Suppressor macrophage (primary cell): ENCODE measurements around the gene SYNPO2L.
"Not testable (repeated sequence)": the region's sequence is repeated elsewhere in the genome, so short reads cannot be mapped to it uniquely, and the experiment has no call there.

Source experiments
- DNase-seq, 4 experiments: peaks; one replicate each; pipeline ENCODE4 v3.0.0-alpha.2; 2020 to 2022
- total RNA-seq, 17 experiments: gene quantifications; one replicate each; lab custom pipeline; 2026; ENCODE audit warnings: mixed read lengths in 6 of 17, inconsistent platforms in 3 of 17; lab: John Stamatoyannopoulos, UW

The SYNPO2L gene, protein sequence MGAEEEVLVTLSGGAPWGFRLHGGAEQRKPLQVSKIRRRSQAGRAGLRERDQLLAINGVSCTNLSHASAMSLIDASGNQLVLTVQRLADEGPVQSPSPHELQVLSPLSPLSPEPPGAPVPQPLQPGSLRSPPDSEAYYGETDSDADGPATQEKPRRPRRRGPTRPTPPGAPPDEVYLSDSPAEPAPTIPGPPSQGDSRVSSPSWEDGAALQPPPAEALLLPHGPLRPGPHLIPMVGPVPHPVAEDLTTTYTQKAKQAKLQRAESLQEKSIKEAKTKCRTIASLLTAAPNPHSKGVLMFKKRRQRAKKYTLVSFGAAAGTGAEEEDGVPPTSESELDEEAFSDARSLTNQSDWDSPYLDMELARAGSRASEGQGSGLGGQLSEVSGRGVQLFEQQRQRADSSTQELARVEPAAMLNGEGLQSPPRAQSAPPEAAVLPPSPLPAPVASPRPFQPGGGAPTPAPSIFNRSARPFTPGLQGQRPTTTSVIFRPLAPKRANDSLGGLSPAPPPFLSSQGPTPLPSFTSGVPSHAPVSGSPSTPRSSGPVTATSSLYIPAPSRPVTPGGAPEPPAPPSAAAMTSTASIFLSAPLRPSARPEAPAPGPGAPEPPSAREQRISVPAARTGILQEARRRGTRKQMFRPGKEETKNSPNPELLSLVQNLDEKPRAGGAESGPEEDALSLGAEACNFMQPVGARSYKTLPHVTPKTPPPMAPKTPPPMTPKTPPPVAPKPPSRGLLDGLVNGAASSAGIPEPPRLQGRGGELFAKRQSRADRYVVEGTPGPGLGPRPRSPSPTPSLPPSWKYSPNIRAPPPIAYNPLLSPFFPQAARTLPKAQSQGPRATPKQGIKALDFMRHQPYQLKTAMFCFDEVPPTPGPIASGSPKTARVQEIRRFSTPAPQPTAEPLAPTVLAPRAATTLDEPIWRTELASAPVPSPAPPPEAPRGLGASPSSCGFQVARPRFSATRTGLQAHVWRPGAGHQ
- total RNA-seq, result 0 to 3.1 (median 0) reads per million in 17 experiments

DNA sequence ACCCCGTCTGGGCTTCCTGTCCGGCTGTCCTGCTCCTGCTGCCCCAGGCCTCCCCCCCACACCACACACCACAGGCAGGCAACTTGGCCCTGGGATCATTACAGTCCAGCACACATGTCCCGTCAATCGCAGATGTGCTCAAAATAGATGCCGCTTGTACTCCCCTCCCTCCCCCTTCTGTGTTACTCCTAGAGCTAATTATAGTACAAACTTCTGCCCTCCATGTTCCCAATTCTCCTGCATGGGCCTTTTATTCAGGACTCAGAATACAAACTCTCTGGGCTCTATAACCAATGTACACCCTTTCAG is at the start of gene SYNPO2L:
Gene SYNPO2L, minus strand, starts transcription at position 40 of the 309 bp plus-strand sequence. CDS start 107 bp downstream, outside the sequence.
- no peak for DNase-seq

DNA sequence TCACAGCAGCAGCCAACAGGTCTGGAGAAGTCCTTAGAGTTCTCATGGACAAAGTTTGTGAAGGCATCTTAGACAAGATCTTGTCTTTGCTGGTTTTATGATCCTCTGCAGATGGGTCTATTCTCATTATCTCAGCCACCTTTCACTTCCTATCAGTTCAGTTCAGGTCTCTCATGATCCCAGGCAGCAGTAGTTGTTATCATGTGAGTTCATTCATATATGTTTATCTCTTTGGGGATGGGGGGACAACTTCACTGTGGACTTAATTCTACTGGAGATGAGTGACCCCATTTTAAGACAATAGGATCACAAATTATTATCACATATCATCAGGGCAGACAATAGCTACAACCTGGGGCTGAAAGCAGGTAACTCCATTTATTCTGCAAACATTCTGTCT is 48.1 kb upstream of the SYNPO2L start:
- not testable (repeated sequence) for DNase-seq

DNA sequence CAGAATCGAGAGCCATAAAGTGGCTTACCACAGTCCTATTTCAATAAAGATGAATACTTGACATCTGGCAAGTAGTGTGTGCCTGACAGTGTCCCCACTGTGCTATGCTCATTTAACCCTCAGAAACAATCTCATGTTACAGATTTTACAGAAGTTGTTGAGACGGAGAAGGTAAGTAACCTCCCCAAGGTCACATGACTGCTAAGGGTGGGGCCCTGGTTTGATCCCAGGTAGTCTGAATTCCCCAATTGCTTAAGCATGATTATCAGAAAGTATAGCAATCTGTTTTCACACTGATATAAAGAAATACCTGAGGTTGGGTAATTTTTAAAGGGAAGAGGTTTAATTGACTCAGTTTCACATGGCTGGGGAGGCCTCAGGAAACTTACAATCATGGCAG is 43.0 kb upstream of the SYNPO2L start:
- DNase-seq, result not testable (repeated sequence)

DNA sequence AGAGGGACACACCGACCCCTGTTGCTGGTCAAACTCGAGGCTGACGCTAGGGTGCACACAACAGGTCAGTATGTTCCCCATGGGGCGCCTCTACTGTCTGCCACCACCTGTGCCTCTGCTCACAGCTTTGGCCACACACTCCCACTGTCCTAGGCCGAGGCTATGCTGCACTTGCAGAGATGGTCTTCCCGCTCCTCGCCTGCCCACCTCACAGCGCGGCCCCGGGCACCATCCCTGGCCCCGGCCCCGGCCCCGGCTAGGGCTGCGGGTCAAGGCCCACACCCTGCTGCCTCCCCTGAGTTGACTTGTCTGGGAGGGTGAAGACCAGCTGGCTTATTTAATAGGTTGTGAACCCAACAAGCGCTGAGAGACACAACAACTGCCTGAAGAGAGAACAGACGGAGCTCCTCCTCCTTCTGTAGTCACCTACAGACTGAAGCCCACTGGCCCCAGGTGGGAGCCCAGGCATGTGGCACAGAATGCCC is 41.9 kb upstream of the SYNPO2L start, which contains the start of gene AGAP5:
Gene AGAP5, minus strand, starts transcription at position 435 of the 485 bp plus-strand sequence. Its CDS starts 354 bp downstream, at position 81.
- not testable (repeated sequence) for DNase-seq

DNA sequence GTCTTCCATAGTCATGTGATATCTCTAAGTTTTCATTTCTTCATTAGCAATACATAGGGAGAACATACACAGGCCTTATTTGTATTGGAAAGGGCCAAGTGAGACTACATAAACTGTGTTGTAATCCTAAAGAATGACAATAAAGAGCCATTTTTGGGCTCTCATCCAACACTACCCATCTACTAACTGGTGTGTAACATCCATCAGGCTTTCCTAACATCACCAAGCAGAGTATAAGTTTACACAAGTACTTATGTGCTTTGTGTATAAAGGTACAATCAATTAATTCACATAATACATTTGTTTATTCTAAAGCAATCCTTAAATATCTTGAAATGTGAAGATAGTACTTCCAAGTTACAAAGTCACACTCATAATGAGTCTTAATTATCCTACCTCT is 39.5 kb upstream of the SYNPO2L start:
- DNase-seq, result not testable (repeated sequence)

DNA sequence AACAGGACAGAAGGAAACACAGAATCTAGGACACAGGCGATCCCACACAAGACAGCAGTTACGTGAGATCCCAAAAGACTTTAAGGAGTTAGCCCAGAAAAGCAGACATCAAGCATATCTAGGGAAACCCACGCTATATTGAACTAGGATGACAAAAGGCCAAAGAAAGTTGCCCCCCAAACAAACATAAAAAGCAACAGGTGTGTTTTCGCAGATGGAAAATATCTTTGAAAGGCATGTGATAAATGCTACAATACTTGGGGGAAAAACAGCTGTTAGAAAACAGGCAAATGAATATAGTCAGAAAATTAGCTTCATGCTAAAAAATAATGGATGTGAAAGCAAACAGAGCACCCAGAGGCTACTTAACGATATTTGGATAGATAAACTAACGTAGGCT is 34.9 kb upstream of the SYNPO2L start:
- not testable (repeated sequence) for DNase-seq

DNA sequence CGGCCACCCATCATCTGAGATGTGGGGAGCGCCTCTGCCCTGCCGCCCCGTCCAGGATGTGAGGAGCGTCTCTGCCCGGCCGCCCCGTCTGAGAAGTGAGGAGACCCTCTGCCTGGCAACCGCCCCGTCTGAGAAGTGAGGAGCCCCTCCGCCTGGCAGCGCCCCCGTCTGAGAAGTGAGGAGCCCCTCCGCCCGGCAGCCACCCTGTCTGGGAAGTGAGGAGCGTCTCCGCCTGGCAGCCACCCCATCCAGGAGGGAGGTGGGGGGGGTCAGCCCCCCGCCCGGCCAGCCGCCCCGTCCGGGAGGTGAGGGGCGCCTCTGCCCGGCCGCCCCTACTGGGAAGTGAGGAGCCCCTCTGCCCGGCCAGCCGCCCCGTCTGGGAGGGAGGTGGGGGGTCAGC is 33.8 kb upstream of the SYNPO2L start:
- not testable (repeated sequence) for DNase-seq

DNA sequence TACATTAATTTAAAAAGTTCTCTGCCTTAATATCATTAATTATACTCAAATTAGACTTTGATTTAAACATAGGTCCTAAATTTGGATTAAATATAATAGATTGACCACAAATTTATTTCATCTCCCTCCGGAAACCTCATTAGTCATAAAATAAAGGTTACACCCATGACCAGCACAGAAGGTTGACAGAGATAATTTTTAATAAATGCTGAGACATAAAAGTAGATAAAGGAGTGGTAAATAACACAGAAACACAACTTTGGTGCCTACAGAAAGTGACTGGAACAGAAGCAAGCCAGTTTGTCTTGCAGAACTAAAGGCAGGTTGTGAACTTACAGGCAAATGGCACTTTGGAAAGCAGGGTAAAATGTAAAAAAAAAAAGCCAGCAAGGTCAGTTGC is 31.8 kb upstream of the SYNPO2L start:
- not testable (repeated sequence) for DNase-seq

DNA sequence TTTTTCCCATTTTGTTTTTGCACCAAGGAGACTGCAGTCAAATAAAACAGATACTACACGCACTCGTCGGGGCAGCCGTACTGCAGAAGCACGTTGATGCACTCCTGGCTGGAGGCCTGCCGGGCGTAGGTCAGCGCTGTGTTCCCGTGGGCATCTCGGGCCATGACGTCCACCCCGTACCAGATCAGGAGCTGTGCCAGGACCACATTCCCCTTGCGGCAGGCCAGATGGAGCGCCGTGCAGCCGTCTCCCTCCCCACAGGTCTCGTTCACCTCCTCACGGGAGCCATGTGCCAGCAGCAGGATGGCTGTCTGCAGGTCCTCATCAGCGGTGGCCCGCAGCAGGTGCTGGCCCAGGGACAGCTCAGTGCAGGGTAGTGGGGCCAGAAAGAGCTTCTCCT is 18.7 kb upstream of the SYNPO2L start:
- DNase-seq, result not testable (repeated sequence)

DNA sequence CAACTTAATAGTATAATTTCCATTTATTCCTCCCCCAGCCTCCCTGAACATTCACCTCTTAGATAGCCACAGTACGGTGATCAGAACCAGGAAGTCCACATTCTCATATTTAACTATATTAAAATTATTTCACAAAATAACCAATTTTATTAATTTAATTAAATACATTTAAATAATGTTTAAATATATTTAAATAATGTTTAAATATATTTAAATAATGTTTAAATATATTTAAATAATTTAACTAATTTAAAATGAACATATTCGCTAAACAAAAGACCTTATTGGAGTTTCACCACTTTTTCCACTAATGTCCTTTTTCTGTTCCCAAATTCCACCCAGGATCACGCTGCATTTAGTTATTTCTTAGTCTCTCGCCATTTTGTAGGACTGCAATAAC is 12.5 kb upstream of the SYNPO2L start:
- DNase-seq, result not testable (repeated sequence)

DNA sequence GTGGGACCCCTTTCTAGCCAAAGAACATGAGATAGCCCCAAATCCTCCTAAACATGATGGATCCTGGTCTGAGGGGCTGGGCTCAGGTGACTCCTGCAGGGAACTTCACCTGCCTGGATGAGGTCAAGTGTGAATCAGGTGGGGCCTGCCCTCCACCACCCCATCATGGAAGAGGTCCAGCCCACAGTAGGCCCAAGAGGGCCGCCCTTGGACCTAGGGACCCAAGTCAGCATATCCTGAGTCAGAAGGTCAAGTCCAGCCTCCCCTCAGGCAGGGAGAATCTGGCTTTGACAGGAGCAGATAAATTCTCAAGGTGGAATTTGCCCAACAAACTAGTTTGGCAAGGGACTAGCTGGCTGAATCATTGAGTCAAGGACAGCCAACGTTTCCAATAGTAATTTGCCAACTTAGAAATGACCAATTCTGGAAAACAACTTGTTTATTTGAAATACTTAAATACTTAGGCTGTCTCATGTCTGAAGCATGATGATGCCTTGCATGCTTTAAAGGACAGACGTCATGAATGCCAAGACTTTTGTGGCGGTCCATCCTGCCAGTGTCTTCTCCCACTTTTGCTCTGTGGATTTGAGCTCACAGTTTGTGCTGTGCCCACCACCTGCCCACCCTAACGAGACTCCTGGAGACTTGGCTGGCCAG is 10.5 kb upstream of the SYNPO2L start:
- peak in 1 of 4 experiments; percentile 0 for DNase-seq

DNA sequence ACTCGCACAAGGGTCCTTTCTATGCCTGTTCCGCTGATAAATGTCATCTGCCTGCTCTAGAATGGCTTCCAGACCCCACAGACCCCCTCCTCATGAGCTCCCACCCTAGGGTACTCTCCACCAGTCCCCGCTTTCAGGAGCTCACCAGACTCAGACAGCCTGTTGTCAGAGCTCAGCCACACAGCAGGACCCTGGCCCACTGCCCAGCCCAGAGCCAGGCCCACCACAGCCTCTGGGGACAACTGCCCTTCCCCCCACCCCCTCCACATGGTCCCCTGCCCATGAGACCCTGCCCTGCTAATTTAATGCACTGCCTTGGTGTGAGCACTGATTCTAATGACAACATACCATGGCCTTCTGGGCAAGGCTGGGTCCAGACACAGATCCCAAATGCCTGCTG is 9.8 kb upstream of the SYNPO2L start:
- DNase-seq, result not testable (repeated sequence)

DNA sequence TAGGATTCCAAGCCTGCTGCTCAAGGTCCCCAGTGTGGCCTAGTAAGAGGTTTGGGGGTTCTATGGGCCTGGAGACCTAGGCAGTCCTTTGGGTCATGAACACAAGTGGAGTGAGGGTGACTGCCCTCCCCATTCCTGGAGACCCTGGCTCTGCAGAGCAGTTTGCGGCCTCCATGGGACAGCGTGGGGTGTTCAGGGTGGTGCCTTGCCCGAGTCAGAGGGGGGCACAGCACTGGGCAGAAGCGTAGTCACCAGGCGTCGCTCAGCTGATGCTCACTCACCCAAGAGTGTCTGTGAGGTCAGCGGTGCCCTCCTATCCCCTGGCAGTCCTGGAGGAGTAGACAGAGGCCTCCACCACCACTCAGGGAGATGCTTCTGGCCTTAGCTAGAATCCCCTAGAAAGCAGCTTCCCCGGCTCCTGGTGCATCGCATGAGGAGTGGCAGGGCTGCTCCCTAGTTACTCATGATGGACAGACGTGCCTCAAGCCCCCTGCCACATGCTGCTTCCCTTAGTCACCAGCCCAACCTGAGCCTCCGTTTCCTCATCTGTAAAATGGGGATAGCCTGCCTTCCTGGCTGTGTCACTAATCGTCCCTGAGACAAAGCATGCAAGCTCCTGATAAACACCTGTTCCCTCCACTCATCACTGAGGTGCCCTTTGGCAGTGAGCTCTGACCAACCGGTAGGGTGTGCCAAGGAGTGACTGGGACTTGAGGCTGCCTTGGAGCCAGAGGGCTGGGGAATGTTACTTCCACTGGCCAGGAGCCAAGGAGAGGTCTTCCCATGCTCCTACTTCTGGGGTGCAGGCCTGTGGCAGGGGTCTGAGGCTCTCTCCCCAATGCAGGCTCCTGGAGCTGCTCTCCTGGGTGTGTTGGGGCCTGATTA is 8.6 kb upstream of the SYNPO2L start:
- DNase-seq, result not testable (repeated sequence)

DNA sequence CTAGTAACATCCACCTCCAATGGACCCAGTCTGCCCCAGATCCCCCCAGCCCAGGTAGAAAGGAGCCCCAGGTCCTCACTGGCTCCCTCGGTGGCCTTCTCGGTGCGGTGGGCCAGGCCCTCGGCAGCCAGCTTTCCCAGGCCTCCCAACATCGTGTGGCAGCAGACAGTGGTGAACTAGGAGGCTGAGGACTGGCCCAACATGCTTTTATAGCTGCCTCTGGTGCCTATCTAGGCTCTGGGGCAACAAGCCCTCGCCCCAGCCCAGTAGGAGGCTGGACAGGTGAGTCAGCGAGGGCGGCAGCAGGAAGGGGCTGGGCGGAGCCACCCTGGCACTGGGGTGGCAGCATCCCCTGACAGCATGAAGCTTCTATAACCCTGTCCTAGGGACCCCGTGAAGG is 7.8 kb upstream of the SYNPO2L start:
- DNase-seq, result not testable (repeated sequence)

DNA sequence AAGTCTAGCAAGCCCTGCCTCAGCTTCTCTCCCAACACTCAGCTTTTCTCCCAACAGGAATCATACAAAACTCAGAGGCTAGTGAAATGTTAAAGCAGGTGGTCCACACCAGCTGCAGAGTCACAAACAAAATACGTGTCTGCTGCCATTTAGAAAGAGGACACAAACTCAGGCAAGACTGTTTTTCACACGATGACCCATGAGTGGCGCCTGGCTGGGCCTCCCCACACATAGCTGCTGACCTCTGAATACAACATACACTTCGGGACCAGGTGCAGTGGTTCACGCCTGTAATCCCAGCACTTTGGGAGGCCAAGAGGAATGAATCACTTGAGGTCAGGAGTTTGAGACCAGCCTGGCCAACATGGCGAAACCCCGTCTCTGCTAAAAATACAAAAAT is 6.9 kb upstream of the SYNPO2L start:
- DNase-seq, result not testable (repeated sequence)

DNA sequence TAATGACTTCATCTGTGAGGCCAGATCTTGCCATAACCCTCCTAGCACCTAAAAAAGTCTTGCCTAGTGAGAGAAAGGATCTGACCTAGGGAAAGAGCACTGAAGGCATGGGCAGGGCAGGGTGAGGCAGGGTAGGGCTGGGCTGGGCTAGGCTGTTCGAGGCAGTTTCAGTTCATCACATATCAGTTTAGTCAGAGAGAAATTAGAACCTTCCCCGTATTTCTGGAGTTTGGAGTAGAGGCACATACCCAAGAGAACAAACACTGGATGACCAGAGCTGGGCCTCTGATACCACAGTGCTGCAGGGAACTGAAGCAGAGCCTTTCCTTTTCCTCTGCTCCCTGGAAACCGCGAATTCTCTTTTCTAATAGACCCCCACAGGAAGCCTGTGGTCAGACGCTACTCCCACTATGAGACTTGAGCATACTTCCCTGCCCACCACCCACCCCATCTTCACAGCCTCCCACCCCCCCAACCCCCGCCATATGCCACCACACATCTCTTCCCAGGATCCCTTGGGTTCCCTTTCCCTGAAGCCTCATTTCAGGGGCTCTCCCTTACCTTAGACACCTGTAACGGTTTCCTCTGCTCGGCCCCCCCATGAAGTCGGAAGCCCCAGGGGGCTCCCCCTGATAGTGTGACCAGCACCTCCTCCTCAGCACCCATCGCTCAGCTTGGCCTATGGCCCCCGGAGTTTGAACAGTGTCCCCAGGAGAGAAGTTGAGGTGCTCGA is 406 bp downstream of the SYNPO2L start:
- DNase-seq, result peak in 2 of 4 experiments; percentile 13 to 24

DNA sequence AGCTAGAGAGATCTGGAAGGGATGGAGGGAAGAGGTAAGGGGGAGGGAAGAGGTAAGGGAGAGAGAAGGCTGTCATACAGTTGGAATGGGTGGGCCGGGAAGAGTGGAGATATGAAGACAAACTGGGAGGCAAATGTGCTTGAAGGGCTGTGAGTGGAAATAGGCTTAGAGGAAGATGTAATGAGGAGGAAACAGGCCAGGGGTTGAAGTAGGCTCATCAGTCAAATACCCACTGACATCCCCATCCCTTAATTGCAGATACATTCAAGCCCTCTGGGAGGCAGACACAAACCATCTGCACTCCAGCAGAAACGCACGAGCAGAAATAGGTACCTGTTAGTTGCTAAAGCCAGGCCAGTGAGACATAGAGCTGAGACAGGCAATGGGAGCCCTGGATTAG is 2.1 kb downstream of the SYNPO2L start:
- DNase-seq, result peak in 3 of 4 experiments; percentile 20 to 35 (median 34)

DNA sequence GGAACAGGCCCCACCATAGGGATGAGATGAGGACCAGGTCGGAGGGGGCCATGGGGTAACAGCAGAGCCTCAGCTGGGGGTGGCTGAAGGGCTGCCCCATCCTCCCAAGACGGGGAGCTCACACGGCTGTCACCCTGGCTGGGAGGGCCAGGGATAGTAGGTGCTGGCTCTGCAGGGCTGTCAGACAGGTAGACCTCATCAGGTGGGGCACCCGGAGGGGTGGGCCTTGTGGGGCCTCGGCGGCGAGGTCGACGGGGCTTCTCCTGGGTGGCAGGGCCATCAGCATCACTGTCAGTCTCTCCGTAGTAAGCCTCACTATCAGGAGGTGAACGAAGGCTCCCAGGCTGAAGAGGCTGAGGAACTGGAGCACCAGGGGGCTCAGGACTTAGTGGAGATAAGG is 2.6 kb downstream of the SYNPO2L start:
- DNase-seq, result no peak

DNA sequence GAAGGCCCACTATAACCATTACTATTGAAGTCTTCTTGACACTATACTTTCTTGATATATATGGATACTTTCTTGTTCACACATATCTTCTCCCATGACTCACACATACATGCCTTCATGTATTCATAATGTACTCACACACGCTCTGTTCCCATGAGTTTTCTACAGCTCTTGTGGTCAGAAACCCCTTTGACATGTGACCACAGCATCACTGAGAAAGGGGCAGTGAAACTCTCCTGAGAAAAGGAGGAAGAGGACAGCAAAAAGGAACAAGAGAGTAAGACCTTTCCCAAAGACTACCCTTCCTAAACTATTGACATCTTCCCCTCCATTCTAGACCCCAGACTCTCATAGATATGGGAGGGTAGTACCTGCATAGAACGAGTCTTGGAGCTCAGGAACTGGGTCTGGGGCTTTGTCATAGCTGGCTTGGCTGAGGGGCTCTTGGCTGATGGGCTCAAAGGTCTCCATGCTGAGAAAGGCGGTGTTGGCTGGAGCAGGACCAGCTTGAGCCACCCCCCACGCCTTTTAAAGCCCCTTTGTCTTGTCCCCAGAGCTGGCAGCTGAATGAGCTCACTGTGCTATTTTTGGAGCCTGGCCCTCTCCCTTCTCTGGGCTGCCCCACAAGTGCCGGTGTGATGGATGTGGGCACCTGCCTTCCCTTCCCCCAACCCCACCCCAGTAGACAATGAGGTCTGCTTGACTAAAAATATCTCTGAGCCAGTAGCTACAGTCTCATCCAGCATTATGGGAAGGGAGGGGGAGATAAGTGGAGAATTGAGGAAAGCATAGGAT is 5.1 kb downstream of the SYNPO2L start:
- peak; percentile 67 to 88 (median 74) for DNase-seq
